Measurements from ENCODE around the gene GALNTL6.
"Not testable (repeated sequence)": the region's sequence is repeated elsewhere in the genome, so short reads cannot be mapped to it uniquely, and the experiment has no call there.

GRCh38 chr4:173021746-173022573 is 1208.8 kb downstream of the GALNTL6 start:
- not testable (repeated sequence) for TF ChIP-seq POLR2A (IDR thresholded peaks at IDR 0.05); CTCF (IDR thresholded peaks at IDR 0.05); EP300 (IDR thresholded peaks at IDR 0.05; ENCODE audit: low read depth)
